GM18858 (cell line): ENCODE data around the gene ATP6V0A1.
"Not testable (repeated sequence)": the region's sequence is repeated elsewhere in the genome, so short reads cannot be mapped to it uniquely, and the experiment has no call there.

Source experiments
- ATAC-seq: cut with Tn5 transposase; IDR thresholded peaks from one replicate; pipeline ENCODE4 v1.9.1; 2021; ENCODE audit not compliant: unreplicated experiment

Gene ATP6V0A1

GRCh38 chr17:42458497-42459255, at the start of gene ATP6V0A1:
ATP6V0A1 (plus strand) TSS chr17:42458878; CDS start chr17:42460895, 2,017 bp downstream.
- no peak for ATAC-seq

- ATAC-seq: no peak
Observed at GRCh38 chr17:42409523-42410318, 49.0 kb upstream of the ATP6V0A1 start.

- no peak for ATAC-seq
Observed at GRCh38 chr17:42410319-42410685, 48.4 kb upstream of the ATP6V0A1 start.

- ATAC-seq: no peak
Observed at GRCh38 chr17:42411361-42411760, 47.3 kb upstream of the ATP6V0A1 start.

- no peak for ATAC-seq
Observed at GRCh38 chr17:42411905-42412679, 46.6 kb upstream of the ATP6V0A1 start.

GRCh38 chr17:42413464-42414040, 45.1 kb upstream of the ATP6V0A1 start:
- ATAC-seq: no peak

- ATAC-seq: no peak
Observed at GRCh38 chr17:42414704-42415409, 43.8 kb upstream of the ATP6V0A1 start.

GRCh38 chr17:42417981-42418380, 40.7 kb upstream of the ATP6V0A1 start:
- not testable (repeated sequence) for ATAC-seq

- no peak for ATAC-seq
Observed at GRCh38 chr17:42421136-42421506, 37.6 kb upstream of the ATP6V0A1 start.

- ATAC-seq: no peak
Observed at GRCh38 chr17:42421507-42422338, 37.0 kb upstream of the ATP6V0A1 start.

- ATAC-seq: no peak
Observed at GRCh38 chr17:42422412-42422957, 36.2 kb upstream of the ATP6V0A1 start.

GRCh38 chr17:42422958-42423712, 35.5 kb upstream of the ATP6V0A1 start, which contains the start of gene CAVIN1:
CAVIN1 (minus strand) TSS chr17:42423256; CDS start chr17:42423097, 159 bp downstream.
- ATAC-seq: no peak

- ATAC-seq: no peak
Observed at GRCh38 chr17:42423766-42424165, 34.9 kb upstream of the ATP6V0A1 start.

GRCh38 chr17:42424991-42425610, 33.6 kb upstream of the ATP6V0A1 start:
- ATAC-seq: no peak

GRCh38 chr17:42428141-42428944, 30.3 kb upstream of the ATP6V0A1 start:
- no peak for ATAC-seq

GRCh38 chr17:42429726-42430447, 28.8 kb upstream of the ATP6V0A1 start:
- no peak for ATAC-seq

- ATAC-seq: no peak
Observed at GRCh38 chr17:42431758-42432161, 26.9 kb upstream of the ATP6V0A1 start.
